Activated CD4-positive, alpha-beta T cell treated with anti-CD3 and anti-CD28 coated beads, Interleukin-2, Interleukin-6, amounts not matched to agents 100 ng/mL and 50 ng/mL, durations not matched to agents 16 hours and 8 hours (primary cell): ENCODE data around the gene RNASE7.
"Not testable (repeated sequence)": the region's sequence is repeated elsewhere in the genome, so short reads cannot be mapped to it uniquely, and the experiment has no call there.

Source experiments
- DNase-seq: peaks from one replicate; pipeline ENCODE4 v3.0.0-alpha.2; 2020

The RNASE7 gene

DNA sequence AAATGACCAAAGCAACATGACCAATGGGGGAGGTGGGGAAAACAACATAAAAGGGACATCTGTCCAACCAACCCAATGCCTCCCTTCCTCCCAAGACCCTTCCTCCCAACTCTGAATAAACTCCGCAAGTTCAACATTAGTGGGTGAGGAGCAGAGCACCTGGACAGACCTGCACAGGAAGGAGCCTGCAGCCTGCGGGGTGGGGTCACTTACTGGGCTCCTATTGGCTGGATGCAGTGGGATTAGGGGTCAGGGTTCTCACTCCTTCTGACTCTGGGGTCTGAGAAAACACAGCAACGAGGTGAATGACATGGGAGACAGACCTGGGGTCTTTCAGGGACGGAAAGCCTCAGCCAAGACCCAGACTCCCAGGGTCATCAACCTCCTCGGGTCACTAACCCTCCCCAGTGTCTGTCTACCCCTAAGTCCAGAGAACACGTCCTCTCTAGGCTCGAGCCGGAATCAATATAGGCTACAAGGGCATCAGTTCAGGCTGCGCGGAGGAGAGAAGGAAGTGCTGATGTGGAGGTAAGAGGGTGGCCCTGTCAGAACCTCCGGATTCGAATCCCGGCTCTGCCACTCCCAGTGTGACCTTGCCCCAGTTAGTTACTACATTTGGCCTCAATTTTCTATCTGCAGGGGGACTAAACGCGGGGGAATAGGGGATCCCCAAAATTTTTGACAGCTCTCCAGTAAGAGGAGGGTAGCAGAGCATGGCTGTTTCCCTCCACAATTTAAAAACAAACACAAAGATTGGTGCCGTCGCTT is 18.2 kb upstream of the RNASE7 start:
- peak; percentile 14 for DNase-seq

DNA sequence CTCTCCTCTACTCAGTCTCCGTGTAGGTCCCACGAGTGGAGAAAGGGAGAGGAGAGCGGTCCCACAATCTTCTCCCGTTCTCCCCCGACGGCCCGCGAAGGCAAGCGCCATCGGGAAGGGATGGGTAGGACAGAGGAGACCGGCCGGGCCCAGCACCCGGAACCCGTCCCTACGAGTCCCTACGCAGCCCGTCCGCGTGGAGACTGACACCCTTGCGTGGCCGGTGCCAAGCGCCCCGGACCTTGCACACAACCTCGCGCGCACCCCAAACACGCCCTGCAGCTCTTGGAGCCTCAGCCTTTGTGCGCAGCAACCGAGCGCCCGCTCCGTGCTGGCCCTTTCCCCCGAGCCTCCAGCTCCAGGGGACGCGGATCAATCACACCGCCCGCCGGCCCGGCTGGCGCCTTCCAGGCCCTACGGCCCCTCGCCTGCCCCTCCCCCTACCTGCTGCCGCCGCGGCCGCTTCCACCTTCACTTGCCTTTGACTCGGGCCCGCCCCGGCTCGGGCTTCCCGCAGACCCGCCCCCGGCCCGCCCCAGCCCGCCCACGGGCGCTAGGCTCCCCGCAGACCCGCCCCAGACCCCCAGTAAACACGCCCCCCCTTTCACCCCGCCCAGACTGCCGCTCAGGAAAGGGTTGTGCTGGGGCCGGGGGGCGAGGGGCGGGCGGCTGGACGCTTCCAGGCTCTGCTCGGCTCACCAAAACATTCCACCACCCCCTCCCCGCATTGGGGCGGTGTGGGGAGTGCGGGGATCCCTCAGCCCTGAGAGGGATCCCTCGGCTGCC is 17.4 kb upstream of the RNASE7 start, which contains the start of gene NDRG2:
Gene NDRG2, minus strand, starts transcription at position 477 of the 786 bp plus-strand sequence. CDS start 1,746 bp downstream, outside the sequence.
- peak; percentile 51 for DNase-seq

DNA sequence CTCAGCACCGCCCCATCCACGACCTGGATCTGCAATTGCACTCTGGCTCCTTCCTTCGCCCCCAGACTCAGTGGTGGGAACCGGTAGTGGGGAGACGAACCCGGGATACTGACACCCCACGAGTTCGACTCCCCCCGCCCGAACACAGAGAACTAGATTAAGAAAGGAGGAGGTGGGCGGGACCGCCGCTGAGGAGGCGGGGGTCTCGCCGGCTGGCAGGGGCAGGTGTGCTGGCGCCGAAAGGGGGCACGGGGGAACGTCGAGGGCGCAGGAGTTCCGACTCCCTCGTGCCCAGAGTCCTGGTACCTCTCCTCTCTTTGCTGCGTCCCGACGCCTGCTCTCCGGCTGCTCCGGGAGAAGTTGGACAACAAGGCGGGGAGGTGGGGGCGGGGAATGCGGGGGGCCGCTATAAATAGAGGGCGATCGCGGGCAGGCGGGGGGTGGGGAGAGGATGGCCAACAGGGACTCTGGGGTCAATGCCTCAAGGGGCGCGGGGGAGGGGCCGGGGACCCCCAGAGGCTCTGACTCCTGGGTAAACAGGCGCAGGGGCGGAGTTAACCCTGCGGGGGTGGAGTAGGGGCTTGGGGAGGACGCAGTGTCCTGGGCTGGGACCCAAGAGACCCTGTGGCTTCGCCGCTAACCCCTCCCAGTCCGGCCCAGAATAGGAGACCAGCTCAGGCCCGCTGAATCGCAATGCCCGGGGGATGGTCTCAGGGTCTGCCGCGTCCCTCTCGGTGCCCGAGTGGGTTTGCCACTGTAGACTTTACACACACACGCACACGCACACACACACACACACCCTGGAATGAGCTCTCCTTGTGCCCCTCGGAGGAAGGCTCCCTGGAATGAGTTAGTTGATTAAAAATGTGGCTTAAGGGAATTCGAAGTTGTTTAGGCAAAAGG is 16.5 kb upstream of the RNASE7 start:
- no peak for DNase-seq

DNA sequence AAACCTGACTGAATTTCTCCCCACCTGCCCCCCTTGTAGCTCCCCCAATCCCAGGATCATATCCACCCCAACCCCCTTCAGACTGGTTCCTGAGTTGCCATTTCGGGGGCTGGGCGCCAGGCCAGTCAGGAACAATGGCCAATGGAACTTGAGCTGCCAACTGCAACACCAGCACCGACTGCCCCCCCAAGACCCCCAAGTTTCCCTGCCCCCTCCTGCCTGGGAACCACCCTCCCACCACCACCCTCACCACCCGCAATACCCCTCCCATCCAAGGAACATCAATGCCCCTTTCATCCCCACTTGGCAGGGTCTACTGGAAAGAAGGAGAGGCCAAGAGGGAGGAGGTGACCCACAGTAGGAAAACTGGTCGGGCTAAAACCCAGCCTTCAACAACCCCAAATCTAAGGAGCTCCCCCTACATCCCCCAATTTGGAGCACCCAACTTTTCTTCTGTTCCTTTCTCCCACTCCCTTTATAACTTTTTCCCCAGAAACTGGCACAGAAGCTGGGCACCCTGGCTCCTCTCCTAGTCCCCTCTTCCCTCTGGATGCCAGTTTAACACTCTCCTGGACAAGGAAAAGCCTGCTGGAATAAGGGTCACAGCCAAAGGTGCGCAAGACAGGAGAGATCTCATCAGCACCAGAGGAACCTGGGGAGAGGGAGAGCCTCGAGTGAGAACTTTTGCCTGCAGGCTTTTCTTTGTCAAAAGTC is 15.7 kb upstream of the RNASE7 start:
- no peak for DNase-seq

DNA sequence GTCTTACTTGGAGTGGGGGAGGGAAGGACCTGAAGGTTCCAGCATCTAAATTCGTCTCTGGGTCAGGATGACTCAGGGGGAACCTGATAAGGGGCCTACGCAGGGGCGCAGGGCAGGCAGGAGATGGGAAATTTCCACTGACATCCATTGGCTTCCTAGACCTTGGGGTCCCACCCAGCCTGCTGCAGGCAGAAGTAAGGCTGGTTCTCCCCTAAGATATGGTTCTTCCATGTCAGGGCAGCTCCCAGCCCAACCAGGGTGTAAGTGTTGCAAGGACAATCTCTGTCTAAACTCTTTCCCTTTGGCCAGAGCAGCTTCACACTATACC is 15.2 kb upstream of the RNASE7 start:
- DNase-seq, result no peak

DNA sequence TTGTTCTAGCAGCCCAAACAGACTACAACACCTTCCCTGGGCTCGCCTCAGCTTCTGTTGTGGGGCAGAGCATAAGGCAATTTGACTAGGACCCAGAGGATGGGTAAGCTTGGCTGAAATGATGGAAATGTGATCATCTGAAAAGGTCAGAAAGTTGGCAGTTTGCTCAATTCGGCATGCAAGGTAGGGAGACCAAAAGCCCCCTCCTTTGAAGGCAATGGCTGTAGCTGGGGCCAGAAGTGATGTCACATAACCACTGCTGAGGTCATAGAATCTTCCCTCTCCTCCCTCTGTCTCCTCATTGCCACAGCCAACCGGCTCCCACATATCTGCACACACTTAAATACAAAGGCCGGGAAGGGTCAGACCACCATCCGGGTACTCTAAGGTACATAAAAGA is 12.2 kb upstream of the RNASE7 start, which contains the start of gene TPPP2:
Gene TPPP2, plus strand, starts transcription at position 301 of the 400 bp plus-strand sequence. CDS start 365 bp downstream, outside the sequence.
- DNase-seq, result no peak

DNA sequence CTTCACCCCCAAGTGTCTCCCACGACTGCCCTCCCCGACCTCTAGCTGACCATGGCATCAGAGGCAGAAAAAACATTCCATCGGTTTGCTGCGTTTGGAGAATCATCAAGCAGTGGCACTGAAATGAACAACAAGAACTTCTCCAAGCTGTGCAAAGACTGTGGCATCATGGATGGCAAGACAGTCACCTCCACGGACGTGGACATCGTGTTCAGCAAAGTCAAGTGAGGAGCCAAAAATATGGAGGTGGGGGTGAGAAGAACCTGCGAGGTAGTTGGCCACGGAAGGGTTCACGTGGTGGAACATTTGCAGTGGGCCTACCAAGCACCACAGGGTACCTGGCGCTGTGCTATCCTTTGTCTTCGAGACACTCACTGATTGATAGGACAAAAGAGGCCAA is 11.6 kb upstream of the RNASE7 start:
- DNase-seq, result no peak

DNA sequence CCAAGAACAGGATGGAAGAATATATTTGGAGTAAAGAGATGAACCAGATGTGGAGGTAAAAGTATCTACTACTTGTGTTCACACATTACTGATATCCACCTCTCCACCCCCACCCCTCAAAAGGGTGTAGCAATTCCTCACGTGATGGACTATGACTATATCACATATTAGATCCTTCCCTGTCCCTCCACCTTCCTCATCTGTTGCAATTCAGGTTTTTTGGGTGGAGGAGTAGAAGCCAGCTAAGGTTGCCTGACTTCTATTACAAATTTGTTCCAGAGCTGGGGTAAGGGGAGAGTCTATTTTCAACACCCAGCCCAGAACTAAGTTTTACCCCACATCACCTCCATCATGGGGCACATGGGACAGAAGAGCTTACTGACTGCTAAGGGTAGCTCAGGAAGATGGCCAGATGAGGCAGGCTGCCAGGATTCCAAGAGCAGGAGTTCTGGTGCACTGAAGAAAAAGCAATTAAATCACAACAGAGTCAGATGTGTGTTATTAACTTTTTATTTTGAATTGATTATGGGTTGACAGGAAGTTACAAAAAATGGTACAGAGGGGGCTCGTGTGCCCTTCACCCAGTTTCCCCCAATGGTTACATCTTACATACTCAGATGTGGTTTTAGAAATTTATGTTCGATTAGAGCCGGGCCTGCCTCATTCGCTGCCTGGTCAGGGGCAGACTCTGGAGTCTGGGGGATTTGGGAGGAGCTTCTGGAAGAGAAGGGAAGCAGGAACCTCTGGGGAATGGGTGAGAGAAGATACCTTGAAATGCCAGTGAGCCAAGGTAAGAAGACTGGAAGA is 9.6 kb upstream of the RNASE7 start:
- DNase-seq, result no peak

DNA sequence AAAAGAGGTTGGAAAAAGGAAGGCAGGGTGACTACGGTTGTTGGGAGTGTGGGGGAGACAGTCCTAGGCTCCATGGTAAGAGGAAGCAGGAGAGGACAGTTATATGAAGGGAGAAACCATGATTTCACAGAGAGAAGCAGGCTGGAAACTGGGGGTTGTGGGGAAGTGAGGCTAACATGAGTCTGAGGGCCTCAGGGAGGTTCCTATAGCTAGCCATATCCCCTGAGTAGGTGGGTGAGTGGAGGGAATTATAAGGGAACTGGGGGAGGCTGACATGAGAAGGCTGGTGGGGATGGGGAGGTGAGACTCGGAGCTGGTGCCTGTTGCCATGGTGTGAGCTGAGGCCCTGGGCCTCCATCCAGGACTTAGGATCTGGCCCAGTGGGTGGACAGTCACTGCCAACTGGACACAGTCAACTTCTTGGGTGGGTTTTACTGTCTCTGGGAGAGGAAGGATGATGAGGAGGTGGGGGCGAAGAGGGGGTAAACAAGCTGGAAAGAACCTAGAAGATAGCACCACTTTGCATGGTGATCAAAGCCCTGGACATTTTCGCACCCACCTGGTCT is 8.9 kb upstream of the RNASE7 start:
- DNase-seq, result no peak

DNA sequence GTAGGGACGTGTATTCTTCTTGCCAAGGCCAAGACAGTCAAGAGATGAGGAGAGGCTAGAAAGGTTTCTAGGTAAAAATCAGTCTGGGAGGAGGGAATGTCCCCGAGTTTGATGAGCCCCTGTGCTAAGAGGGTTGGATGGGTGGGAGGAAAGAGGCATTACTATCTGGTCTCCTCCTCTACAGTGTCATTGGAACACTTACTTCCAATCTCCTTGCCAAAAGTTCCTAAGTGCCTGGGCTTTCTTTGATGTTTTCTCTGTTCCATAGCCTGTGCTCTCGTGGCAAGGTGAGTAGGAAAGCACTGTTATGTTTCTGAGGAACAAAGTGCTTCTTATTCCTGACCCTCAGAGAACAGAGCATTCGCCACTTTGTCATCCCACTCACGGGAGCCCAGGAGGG is 7.5 kb upstream of the RNASE7 start, which contains the start of gene RNASE13:
Gene RNASE13, minus strand, starts transcription at position 101 of the 400 bp plus-strand sequence. CDS start 519 bp downstream, outside the sequence.
- no peak for DNase-seq

DNA sequence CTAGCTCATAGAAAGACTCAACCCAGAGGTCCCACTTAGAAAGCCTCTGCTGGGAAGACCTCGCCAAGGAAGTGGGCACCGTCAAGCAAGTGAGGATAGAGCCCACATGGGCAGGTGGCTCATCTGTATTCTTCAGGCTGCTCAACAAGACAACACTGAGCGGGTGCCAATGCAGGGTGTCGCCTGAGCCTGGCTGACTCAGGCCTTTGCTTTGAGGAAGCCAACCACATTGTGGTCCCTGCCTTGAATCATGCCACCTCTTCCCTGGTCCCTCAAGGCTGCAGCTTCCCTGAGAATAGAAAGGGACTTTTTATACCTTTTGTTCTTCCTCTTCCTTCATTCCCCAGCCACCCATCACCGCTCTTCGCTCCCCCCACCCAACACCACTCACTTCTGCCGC is 5.4 kb upstream of the RNASE7 start:
- DNase-seq, result no peak

DNA sequence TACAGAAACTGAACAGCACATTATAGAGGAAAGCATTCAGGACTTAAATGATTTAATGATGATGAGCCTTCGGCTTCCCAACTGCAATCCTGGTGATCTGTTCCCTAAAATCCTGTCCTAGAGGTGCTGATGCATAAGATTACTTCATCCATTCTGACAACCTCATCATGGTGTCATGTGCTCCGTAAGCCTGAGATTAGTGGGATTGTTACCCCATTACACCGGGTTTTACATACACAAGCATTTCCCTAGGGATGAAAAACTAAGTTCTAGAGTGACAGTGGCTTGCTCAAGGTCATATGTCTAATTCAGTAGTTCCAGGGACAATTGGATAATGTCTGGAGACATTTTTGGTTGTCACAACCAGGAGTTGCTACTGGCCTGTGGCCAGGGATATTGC is 5.0 kb upstream of the RNASE7 start:
- DNase-seq, result no peak

DNA sequence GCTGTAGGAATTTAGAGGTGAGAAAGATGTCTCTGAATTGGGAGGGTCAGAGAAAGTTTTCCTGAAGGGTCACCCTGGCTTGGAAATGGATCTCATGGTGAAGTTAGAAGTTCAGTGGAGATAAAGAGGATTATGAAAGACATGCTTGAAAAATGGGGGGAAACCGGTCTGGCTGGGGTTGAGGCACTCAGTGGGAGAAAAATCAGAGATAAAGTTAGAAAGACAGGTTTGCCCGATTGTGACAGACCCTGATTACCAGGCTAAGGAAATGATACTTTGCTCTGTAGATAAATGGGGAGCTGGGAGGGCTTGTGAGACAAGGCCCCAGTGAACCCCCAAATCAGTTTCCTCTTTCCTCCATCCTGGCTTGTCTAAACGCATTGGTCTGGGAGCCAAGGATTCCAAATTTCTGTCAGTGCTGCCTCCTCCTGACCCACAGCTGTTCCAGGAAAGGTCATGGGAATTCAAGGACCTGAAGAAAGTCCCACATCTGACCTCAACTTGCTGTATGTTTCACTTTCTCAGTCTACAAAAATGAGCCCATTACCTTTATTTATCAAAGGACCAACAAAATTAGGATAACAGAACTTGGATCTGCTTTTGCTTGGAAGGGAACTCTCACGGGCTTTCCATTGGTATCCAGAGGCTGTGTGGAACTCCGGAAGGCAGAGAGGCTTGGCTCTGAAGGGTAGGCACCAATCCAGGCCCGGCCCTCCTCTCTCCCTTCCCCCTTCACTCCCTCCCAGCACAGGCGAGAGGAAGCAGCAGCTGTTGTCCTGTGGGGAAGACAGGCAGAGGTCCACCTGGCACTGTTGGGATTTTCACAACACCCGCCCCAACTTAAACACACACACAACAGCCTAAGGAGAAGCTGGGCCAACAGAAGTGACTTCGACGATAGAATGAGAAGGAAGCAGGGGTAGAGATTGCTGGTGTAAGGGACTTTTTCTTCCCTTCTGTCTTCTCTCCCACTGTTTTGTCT is 3.4 kb upstream of the RNASE7 start:
- DNase-seq, result no peak

DNA sequence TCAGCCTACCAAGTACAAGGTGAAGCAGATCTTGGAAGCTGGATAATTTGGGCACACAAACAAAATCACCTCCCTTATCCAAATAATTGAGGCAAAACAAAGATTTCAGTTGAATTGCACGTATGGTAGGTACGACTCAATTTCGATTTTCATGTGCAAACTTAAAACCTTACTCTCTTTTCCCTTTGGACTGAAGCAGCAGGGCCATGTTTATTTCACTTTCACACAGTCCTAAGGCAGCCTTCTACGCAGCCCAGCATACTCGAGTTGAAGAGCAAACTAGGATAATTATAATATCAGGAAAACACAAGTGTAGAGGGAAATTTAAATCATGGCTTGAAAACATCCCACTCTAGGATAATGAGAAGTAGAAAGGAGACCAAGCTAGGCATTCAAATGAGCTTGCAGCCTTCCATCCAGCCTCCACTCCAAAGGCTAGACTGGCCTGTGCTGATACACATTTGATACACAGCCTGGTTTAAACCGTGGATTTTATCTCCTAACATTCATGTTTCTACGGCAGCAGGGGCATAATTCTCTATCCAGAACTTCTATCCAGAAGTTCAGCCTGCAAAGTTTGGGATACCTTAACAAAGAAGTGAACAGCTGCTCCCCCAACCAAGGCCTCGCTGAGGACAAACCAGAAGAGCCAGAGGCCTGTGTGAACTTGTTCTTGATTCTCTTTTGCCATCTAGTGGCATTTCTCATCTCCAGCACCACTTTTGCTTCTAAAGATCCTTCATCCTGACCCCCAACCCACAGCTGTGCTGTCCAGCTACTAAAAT is 2.4 kb upstream of the RNASE7 start:
- peak; percentile 30 for DNase-seq

DNA sequence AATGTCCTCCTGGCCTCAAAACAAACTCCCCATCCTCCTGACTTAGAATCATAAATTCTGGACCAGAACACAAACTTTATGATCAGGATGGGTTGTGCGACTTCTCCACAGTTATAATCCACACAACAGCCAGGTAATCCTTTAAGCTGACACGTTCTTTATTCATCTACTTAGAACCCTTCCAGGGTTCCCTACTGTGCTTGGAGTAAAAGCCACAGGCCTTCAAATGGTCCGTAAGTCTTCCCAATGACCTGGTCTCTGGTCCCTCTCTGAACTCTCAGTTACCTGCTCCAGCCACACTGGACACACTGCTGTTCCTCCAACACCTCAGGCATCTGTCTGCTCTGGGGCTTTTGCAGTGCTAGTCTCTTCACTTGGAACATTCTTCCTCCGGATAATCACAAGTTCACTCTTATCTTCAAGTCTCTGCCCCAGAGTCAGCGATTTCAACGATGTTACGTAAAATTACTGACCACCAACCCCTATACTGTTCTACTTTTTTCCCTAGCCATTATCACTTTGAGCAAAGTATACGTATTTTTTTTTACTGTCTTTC is 1.7 kb upstream of the RNASE7 start:
- no peak for DNase-seq

DNA sequence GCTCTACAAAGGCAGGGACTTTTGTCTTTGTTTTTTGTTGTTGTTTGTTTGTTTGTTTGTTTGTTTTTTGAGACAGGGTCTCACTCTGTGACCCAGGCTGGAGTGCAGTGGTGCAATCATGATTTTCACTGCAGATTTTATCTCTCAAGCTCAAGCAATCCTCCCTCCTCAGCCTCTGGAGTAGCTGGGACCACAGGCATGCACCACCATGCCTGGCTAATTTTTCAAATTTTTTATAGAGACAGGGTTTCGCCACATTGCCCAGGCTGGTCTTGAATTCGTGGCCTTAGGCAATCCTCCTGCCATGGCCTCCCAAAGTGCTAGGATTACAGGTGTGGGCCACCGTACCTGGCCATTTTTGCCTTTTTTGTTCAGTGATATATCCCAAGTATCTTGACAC is 1.2 kb upstream of the RNASE7 start:
- not testable (repeated sequence) for DNase-seq

DNA sequence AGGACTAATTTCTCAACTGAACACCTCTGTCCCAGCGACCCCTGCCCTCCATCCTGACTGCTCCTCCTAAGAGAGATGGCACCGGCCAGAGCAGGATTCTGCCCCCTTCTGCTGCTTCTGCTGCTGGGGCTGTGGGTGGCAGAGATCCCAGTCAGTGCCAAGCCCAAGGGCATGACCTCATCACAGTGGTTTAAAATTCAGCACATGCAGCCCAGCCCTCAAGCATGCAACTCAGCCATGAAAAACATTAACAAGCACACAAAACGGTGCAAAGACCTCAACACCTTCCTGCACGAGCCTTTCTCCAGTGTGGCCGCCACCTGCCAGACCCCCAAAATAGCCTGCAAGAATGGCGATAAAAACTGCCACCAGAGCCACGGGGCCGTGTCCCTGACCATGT is 756 bp downstream of the RNASE7 start:
- DNase-seq, result no peak

DNA sequence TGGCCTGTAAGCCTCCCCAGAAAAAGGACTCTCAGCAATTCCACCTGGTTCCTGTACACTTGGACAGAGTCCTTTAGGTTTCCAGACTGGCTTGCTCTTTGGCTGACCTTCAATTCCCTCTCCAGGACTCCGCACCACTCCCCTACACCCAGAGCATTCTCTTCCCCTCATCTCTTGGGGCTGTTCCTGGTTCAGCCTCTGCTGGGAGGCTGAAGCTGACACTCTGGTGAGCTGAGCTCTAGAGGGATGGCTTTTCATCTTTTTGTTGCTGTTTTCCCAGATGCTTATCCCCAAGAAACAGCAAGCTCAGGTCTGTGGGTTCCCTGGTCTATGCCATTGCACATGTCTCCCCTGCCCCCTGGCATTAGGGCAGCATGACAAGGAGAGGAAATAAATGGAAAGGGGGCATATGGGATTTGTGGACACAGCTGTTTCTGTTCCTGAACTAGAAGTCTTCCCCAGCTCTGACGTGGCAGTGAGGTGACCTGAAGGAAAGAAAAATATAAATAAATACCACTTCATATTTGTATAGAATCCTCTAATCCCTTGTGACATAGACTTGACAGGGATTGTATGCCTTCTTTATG is 1.3 kb downstream of the RNASE7 start:
- DNase-seq, result no peak
